ENCODE results near the gene TAGAP. TPM values are rescaled to one million over a fixed set of nuclear protein-coding genes. Genes with fewer than 3 reads are reported as not detected.

Gene TAGAP
- polyA plus RNA-seq, 1 of the 3 experiments (the other 2 are of a cell fraction): not detected

- POLR2A ChIA-PET: no interaction called here
- 30% methylated on average over 3 of the region's 3 CpGs for WGBS (ENCODE audit: low lambda C conversion rate)
- H3F3A ChIP-seq (replicated peaks; ENCODE audit: insufficient read depth): no peaks in the 10 kb centered on the region
- no peaks in the 10 kb centered on the region for H3K79me2 ChIP-seq (ENCODE audit: insufficient read depth)
- TF ChIP-seq EP300 (IDR thresholded peaks at IDR 0.05; ENCODE audit: borderline replicate concordance in 1 of 2, low read depth in 1 of 2, low read length in 1 of 2) (no peak), SIN3A (IDR thresholded peaks at IDR 0.05; ENCODE audit: borderline replicate concordance, low read depth, low read length) (no peak), MAX (IDR thresholded peaks at IDR 0.05; ENCODE audit: low read depth) (no peak), RCOR1 (IDR thresholded peaks at IDR 0.05; ENCODE audit: low read length) (no peak), POLR2AphosphoS5 (IDR thresholded peaks at IDR 0.05; ENCODE audit: low read depth, low read length) (no peak), NFIC (IDR thresholded peaks at IDR 0.05; ENCODE audit: borderline replicate concordance) (no peak), MEF2A (IDR thresholded peaks at IDR 0.05; ENCODE audit: borderline replicate concordance, low read depth) (no peak)
- no peaks in the 10 kb centered on the region for H3K4me1 ChIP-seq (ENCODE audit: control insufficient read depth in 1 of 2, insufficient read depth in 2 of 2, low read depth in 1 of 2, low read length in 1 of 2)
- no peaks in the 10 kb centered on the region for H3K9me2 ChIP-seq
- DNase-seq: no peak
- no peaks in the 10 kb centered on the region for H3K36me3 ChIP-seq (replicated peaks in 1 of 2; ENCODE audit: control insufficient read depth in 1 of 2, insufficient read depth in 2 of 2, low read length in 1 of 2)
- no peaks in the 10 kb centered on the region; the same call in 1 of the 2 replicates for H3K27me3 ChIP-seq (ENCODE audit: insufficient read depth)
- H3K9ac ChIP-seq: no peak overlapping the region
- no peaks in the 10 kb centered on the region for H4K20me1 ChIP-seq (ENCODE audit: insufficient read depth)
- no peaks in the 10 kb centered on the region for H3K9me3 ChIP-seq
- no peak overlapping the region for H3K4me3 ChIP-seq (ENCODE audit: low read depth in 2 of 2, low read length in 1 of 2)
- H3K4me2 ChIP-seq: no peak overlapping the region
- CTCF ChIA-PET: interaction anchor here (0.9 to 3.9 kb wide), 2 partner anchors 12 to 15 kb away, joined by 3 to 17 read pairs; no protein-coding TSS in a partner anchor
- H2AFZ ChIP-seq (ENCODE audit: low read depth): no peak overlapping the region
- no peak overlapping the region for H3K27ac ChIP-seq (ENCODE audit: low read depth in 2 of 2, low read length in 1 of 2)
These were observed 44.7 kb upstream of the TAGAP start for GRCh38 chr6:159089443-159089842.

GRCh38 chr6:159086033-159086618 lies 41.3 kb upstream of the TAGAP start:
- H3K9me3 ChIP-seq: no peaks in the 10 kb centered on the region
- 22% methylated on average over 2 of the region's 2 CpGs for WGBS (ENCODE audit: low lambda C conversion rate)
- H3K4me2 ChIP-seq: no peak overlapping the region
- no peaks in the 10 kb centered on the region for H3F3A ChIP-seq (replicated peaks; ENCODE audit: insufficient read depth)
- H4K20me1 ChIP-seq (ENCODE audit: insufficient read depth): no peaks in the 10 kb centered on the region
- no peak overlapping the region for H2AFZ ChIP-seq (ENCODE audit: low read depth)
- no peak overlapping the region for H3K4me3 ChIP-seq (ENCODE audit: low read depth in 2 of 2, low read length in 1 of 2)
- H3K9me2 ChIP-seq: no peaks in the 10 kb centered on the region
- H3K4me1 ChIP-seq (ENCODE audit: control insufficient read depth in 1 of 2, insufficient read depth in 2 of 2, low read depth in 1 of 2, low read length in 1 of 2): no peaks in the 10 kb centered on the region
- ChIA-PET CTCF (interaction anchor here (0.7 to 1.7 kb wide), 3 partner anchors 18 to 63 kb away, joined by 3 to 8 read pairs (median 3); no protein-coding TSS in a partner anchor), POLR2A (no interaction called here)
- no peak overlapping the region for H3K27ac ChIP-seq (ENCODE audit: low read depth in 2 of 2, low read length in 1 of 2)
- H3K36me3 ChIP-seq (replicated peaks in 1 of 2; ENCODE audit: control insufficient read depth in 1 of 2, insufficient read depth in 2 of 2, low read length in 1 of 2): no peaks in the 10 kb centered on the region
- TF ChIP-seq FOXM1 (IDR thresholded peaks at IDR 0.05; ENCODE audit: low read depth) (no peak), USF2 (IDR thresholded peaks at IDR 0.05; ENCODE audit: borderline replicate concordance, low read depth, low read length) (no peak), TAF1 (IDR thresholded peaks at IDR 0.05; ENCODE audit: borderline replicate concordance, low read depth, low read length) (no peak), USF1 (IDR thresholded peaks at IDR 0.05; ENCODE audit: borderline replicate concordance, low read depth) (no peak), GATA2 (CRISPR knock-in tag; IDR thresholded peaks at IDR 0.05) (no peak), MAX (IDR thresholded peaks at IDR 0.05; ENCODE audit: low read depth) (no peak), TCF12 (IDR thresholded peaks at IDR 0.05) (no peak), CHD2 (IDR thresholded peaks at IDR 0.05; ENCODE audit: low read length, partially characterized antibody) (no peak), ZBTB33 (IDR thresholded peaks at IDR 0.05; ENCODE audit: borderline replicate concordance, low read depth) (no peak), IRF3 (IDR thresholded peaks at IDR 0.05; ENCODE audit: low read depth, low read length) (no peak), ELF1 (IDR thresholded peaks at IDR 0.05) (no peak), NRF1 (IDR thresholded peaks at IDR 0.05; ENCODE audit: low read depth, low read length) (no peak), FOSL2 (IDR thresholded peaks at IDR 0.05; ENCODE audit: borderline replicate concordance, low read depth) (no peak), MXI1 (IDR thresholded peaks at IDR 0.05; ENCODE audit: low read depth, low read length) (no peak), NFIC (IDR thresholded peaks at IDR 0.05; ENCODE audit: borderline replicate concordance) (no peak), EZH2phosphoT487 (IDR thresholded peaks at IDR 0.05; ENCODE audit: borderline replicate concordance, low read depth) (no peak)
- no peaks in the 10 kb centered on the region; the same call in 1 of the 2 replicates for H3K27me3 ChIP-seq (ENCODE audit: insufficient read depth)
- no peak for DNase-seq
- no peaks in the 10 kb centered on the region for H3K79me2 ChIP-seq (ENCODE audit: insufficient read depth)
- no peak overlapping the region for H3K9ac ChIP-seq

All from SK-N-SH (cell line).